Astrocyte (in vitro differentiated cells and primary cell): Measurements from ENCODE around the gene LRP1B. TPM values are rescaled to one million over a fixed set of nuclear protein-coding genes. Genes with fewer than 3 reads are reported as not detected.

Source experiments
- DNase-seq: peaks from one replicate; pipeline ENCODE4 v3.0.0-alpha.2; 2010; ENCODE audit warnings: low read depth
- FAIRE-seq: peaks from 2 replicates; lab custom pipeline; 2011; peaks lifted over from hg19 to GRCh38; lab: Jason Lieb, UNC
- H2AFZ ChIP-seq: 2 replicates; pipeline ENCODE4 v1.6.0; 2012; ENCODE audit warnings: low read depth, low read length, inconsistent platforms
- H3K27ac ChIP-seq: 2 replicates; pipeline ENCODE4 v1.5.1; 2011; ENCODE audit warnings: low read depth, low read length, inconsistent platforms
- H3K27me3 ChIP-seq: 2 replicates; pipeline ENCODE4 v1.6.0; 2011; ENCODE audit warnings: low read length, inconsistent platforms; ENCODE audit not compliant: insufficient read depth
- H3K36me3 ChIP-seq: 2 replicates; pipeline ENCODE4 v1.5.1; 2011; ENCODE audit warnings: low read length, inconsistent platforms; ENCODE audit not compliant: insufficient read depth
- H3K4me1 ChIP-seq: 2 replicates; pipeline ENCODE4 v1.5.1; 2011; ENCODE audit warnings: low read length, inconsistent platforms; ENCODE audit not compliant: insufficient read depth
- H3K4me2 ChIP-seq: 2 replicates; pipeline ENCODE4 v1.6.0; 2012; ENCODE audit warnings: low read length, inconsistent platforms
- H3K4me3 ChIP-seq: 2 replicates; pipeline ENCODE4 v1.5.1; 2011; ENCODE audit warnings: low read depth, mild to moderate bottlenecking, low read length, inconsistent platforms; ENCODE audit not compliant: insufficient read depth
- H3K79me2 ChIP-seq: 2 replicates; pipeline ENCODE4 v1.6.0; 2012; ENCODE audit warnings: mild to moderate bottlenecking, low read length, inconsistent platforms; ENCODE audit not compliant: insufficient read depth
- H3K9ac ChIP-seq: 2 replicates; pipeline ENCODE4 v1.6.0; 2012; ENCODE audit warnings: mild to moderate bottlenecking, low read length, inconsistent platforms
- H3K9me3 ChIP-seq: 2 replicates; pipeline ENCODE4 v1.5.1; 2012; ENCODE audit warnings: low read depth, mild to moderate bottlenecking, low read length, inconsistent platforms; ENCODE audit not compliant: insufficient read depth
- H4K20me1 ChIP-seq: 2 replicates; pipeline ENCODE4 v1.6.0; 2012; ENCODE audit warnings: low read length, inconsistent platforms; ENCODE audit not compliant: insufficient read depth
- H3K27ac Mint-ChIP-seq: one replicate; pipeline ENCODE4 v1.8.0; 2021; ENCODE audit warnings: mild to moderate bottlenecking, mixed read lengths; ENCODE audit not compliant: unreplicated experiment
- H3K27me3 Mint-ChIP-seq: one replicate; pipeline ENCODE4 v1.8.0; 2021; ENCODE audit warnings: low read depth, mixed read lengths; ENCODE audit not compliant: unreplicated experiment
- H3K36me3 Mint-ChIP-seq: one replicate; pipeline ENCODE4 v1.8.0; 2021; ENCODE audit warnings: low read depth, mixed read lengths; ENCODE audit not compliant: unreplicated experiment
- H3K4me1 Mint-ChIP-seq: one replicate; pipeline ENCODE4 v1.8.0; 2021; ENCODE audit warnings: low read depth, mixed read lengths; ENCODE audit not compliant: unreplicated experiment
- H3K4me3 Mint-ChIP-seq: one replicate; pipeline ENCODE4 v1.8.0; 2021; ENCODE audit warnings: mild to moderate bottlenecking, moderate library complexity, mixed read lengths; ENCODE audit not compliant: unreplicated experiment
- H3K9me3 Mint-ChIP-seq: one replicate; pipeline ENCODE4 v1.8.0; 2021; ENCODE audit warnings: mild to moderate bottlenecking, mixed read lengths; ENCODE audit not compliant: unreplicated experiment
- EZH2 ChIP-seq: IDR thresholded peaks from 2 replicates; pipeline ENCODE4 v1.6.1; 2012; ENCODE audit warnings: mild to moderate bottlenecking, low read length, inconsistent platforms; ENCODE audit not compliant: insufficient read depth
- total RNA-seq: library from RNA; stranded (reverse); gene quantifications from 2 replicates; pipeline ENCODE4 v1.2.1, GENCODE V29; 2021
- TF ChIP-seq, protein P1 (sequence below): IDR thresholded peaks from 2 replicates; pipeline ENCODE4 v1.5.1; 2011; ENCODE audit warnings: low read depth, mild to moderate bottlenecking, inconsistent platforms, low read length, moderate library complexity; ENCODE audit not compliant: insufficient read depth

Gene LRP1B
- total RNA-seq, 1 donor from 2014 or later: 1.5 TPM

- DNase-seq (no peak), FAIRE-seq (no peak)
- Mint-ChIP-seq H3K4me3 (no peak overlapping the region), H3K27ac (no peak overlapping the region), H3K4me1 (no peaks in the 10 kb centered on the region), H3K36me3 (no peaks in the 10 kb centered on the region), H3K9me3 (no peaks in the 10 kb centered on the region), H3K27me3 (no peaks in the 10 kb centered on the region)
- H3K4me1 ChIP-seq: no peaks in the 10 kb centered on the region
- no peaks in the 10 kb centered on the region for H3K79me2 ChIP-seq
- H3K9ac ChIP-seq: no peak overlapping the region
- H3K27ac ChIP-seq: no peak overlapping the region
- H3K4me3 ChIP-seq: no peak overlapping the region
- H3K4me2 ChIP-seq: no peak overlapping the region
- no peaks in the 10 kb centered on the region for H3K27me3 ChIP-seq
- no peaks in the 10 kb centered on the region for H4K20me1 ChIP-seq
- H3K9me3 ChIP-seq: no peaks in the 10 kb centered on the region
- no peaks in the 10 kb centered on the region for H3K36me3 ChIP-seq
- no peak overlapping the region for H2AFZ ChIP-seq
- TF ChIP-seq EZH2: no peak
- TF ChIP-seq, protein P1, sequence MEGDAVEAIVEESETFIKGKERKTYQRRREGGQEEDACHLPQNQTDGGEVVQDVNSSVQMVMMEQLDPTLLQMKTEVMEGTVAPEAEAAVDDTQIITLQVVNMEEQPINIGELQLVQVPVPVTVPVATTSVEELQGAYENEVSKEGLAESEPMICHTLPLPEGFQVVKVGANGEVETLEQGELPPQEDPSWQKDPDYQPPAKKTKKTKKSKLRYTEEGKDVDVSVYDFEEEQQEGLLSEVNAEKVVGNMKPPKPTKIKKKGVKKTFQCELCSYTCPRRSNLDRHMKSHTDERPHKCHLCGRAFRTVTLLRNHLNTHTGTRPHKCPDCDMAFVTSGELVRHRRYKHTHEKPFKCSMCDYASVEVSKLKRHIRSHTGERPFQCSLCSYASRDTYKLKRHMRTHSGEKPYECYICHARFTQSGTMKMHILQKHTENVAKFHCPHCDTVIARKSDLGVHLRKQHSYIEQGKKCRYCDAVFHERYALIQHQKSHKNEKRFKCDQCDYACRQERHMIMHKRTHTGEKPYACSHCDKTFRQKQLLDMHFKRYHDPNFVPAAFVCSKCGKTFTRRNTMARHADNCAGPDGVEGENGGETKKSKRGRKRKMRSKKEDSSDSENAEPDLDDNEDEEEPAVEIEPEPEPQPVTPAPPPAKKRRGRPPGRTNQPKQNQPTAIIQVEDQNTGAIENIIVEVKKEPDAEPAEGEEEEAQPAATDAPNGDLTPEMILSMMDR: no peak
Measured at GRCh38 chr2:141068053-141068682, 1062.6 kb downstream of the LRP1B start.

DNA sequence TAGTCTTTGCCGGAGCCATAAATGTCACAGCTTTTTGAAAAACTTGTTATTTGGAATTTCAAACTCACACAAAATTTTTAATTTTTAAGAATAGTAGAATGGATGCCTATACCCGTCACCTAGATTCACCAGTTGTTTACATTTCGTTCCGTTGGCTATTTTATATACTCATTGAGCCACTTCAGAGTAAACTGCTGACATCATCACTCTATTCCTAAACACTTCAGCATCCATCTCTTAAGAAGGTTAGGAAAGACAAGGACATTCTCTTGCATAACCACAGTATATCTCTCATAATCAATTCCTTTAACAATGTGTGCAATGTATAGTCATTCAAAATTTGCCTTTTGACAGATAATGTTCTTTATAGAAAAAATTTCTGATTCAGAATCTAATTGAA, 1065.8 kb downstream of the LRP1B start:
- Histone ChIP-seq H3K9me3 (no peaks in the 10 kb centered on the region), H3K36me3 (no peaks in the 10 kb centered on the region), H3K79me2 (no peaks in the 10 kb centered on the region), H3K27ac (no peak overlapping the region), H3K9ac (no peak overlapping the region), H3K4me3 (no peak overlapping the region), H3K4me2 (no peak overlapping the region), H4K20me1 (no peaks in the 10 kb centered on the region), H3K4me1 (no peaks in the 10 kb centered on the region), H2AFZ (no peak overlapping the region), H3K27me3 (no peaks in the 10 kb centered on the region)
- FAIRE-seq (no peak), DNase-seq (no peak)
- Mint-ChIP-seq H3K4me1 (no peaks in the 10 kb centered on the region), H3K4me3 (no peak overlapping the region), H3K27ac (no peak overlapping the region), H3K36me3 (no peaks in the 10 kb centered on the region), H3K27me3 (no peaks in the 10 kb centered on the region), H3K9me3 (no peaks in the 10 kb centered on the region)
- TF ChIP-seq, protein P1: no peak

- Histone ChIP-seq H3K79me2 (no peaks in the 10 kb centered on the region), H3K4me1 (no peaks in the 10 kb centered on the region), H2AFZ (no peak overlapping the region), H3K9me3 (no peaks in the 10 kb centered on the region), H3K4me3 (no peak overlapping the region), H3K27me3 (no peaks in the 10 kb centered on the region), H3K4me2 (no peak overlapping the region), H4K20me1 (no peaks in the 10 kb centered on the region), H3K27ac (no peak overlapping the region), H3K9ac (no peak overlapping the region), H3K36me3 (no peaks in the 10 kb centered on the region)
- DNase-seq (no peak), FAIRE-seq (no peak)
- Mint-ChIP-seq H3K27ac (no peak overlapping the region), H3K4me3 (no peak overlapping the region), H3K9me3 (no peaks in the 10 kb centered on the region), H3K27me3 (no peaks in the 10 kb centered on the region), H3K36me3 (no peaks in the 10 kb centered on the region), H3K4me1 (peaks cover 3% of the 10 kb centered on the region)
- TF ChIP-seq, protein P1: no peak
- TF ChIP-seq EZH2: no peak
Measured at GRCh38 chr2:141063406-141063805, 1067.4 kb downstream of the LRP1B start.
